MM.1S (cell line): ENCODE measurements around the gene SCP2.

Source experiments
- DNase-seq: peaks from one replicate; pipeline ENCODE4 v3.0.0-alpha.2; 2015
- H2AFZ ChIP-seq: fragments of 300-600 bp; sonication (generic); 2 replicates; pipeline ENCODE4 v1.6.0; 2016; ENCODE audit warnings: antibody characterized with exemption, low read length
- H3F3A ChIP-seq: fragments of 300-600 bp; sonication (generic); 2 replicates; pipeline ENCODE4 v1.6.1; 2016; ENCODE audit warnings: mild to moderate bottlenecking, antibody characterized with exemption, low read length, moderate library complexity, mixed read lengths; ENCODE audit not compliant: insufficient read depth
- H3K27ac ChIP-seq: fragments of 300-600 bp; sonication (generic); 2 replicates; pipeline ENCODE4 v1.5.1; 2016; ENCODE audit warnings: mild to moderate bottlenecking, low read length
- H3K27me3 ChIP-seq: fragments of 300-600 bp; sonication (generic); replicated peaks from 2 replicates; pipeline ENCODE4 v1.6.0; 2016; ENCODE audit warnings: low read length; ENCODE audit not compliant: insufficient read depth
- H3K36me3 ChIP-seq: fragments of 300-600 bp; sonication (generic); replicated peaks from 2 replicates; pipeline ENCODE4 v1.6.1; 2016; ENCODE audit warnings: mild to moderate bottlenecking, low read length, mixed read lengths; ENCODE audit not compliant: insufficient read depth
- H3K4me1 ChIP-seq: fragments of 300-600 bp; sonication (generic); 2 replicates; pipeline ENCODE4 v1.6.1; 2016; ENCODE audit warnings: low read length, mixed read lengths
- H3K4me2 ChIP-seq: fragments of 300-600 bp; sonication (generic); 2 replicates; pipeline ENCODE4 v1.6.0; 2016; ENCODE audit warnings: low read depth, low read length
- H3K4me3 ChIP-seq: fragments of 300-600 bp; sonication (generic); 2 replicates; pipeline ENCODE4 v1.5.1; 2016; ENCODE audit warnings: low read length, mixed read lengths
- H3K79me2 ChIP-seq: fragments of 300-600 bp; sonication (generic); 2 replicates; pipeline ENCODE4 v1.6.1; 2016; ENCODE audit warnings: mixed run types, low read length, mixed read lengths
- H3K9ac ChIP-seq: fragments of 300-600 bp; sonication (generic); 2 replicates; pipeline ENCODE4 v1.6.1; 2016; ENCODE audit warnings: low read length, mixed read lengths
- H3K9me2 ChIP-seq: fragments of 300-600 bp; sonication (generic); replicated peaks from 2 replicates; pipeline ENCODE4 v1.6.1; 2016; ENCODE audit warnings: mild to moderate bottlenecking, low read length, mixed read lengths; ENCODE audit not compliant: insufficient read depth
- H3K9me3 ChIP-seq: fragments of 300-600 bp; sonication (generic); replicated peaks from 2 replicates; pipeline ENCODE4 v1.6.1; 2016; ENCODE audit warnings: mild to moderate bottlenecking, low read length, mixed read lengths; ENCODE audit not compliant: insufficient read depth
- H4K20me1 ChIP-seq: fragments of 300-600 bp; sonication (generic); 2 replicates; pipeline ENCODE4 v1.6.1; 2016; ENCODE audit warnings: mild to moderate bottlenecking, low read length, moderate library complexity, mixed read lengths; ENCODE audit not compliant: insufficient read depth
- EZH2 ChIP-seq: fragments of 300-600 bp; sonication (generic); optimal IDR thresholded peaks from 2 replicates; pipeline ENCODE3; 2017; ENCODE audit warnings: low read depth, mild to moderate bottlenecking, antibody characterized with exemption, low read length, mixed read lengths
- EZH2phosphoT487 ChIP-seq: fragments of 300-600 bp; sonication (generic); IDR thresholded peaks from 2 replicates; pipeline ENCODE4 v1.6.1; 2018; ENCODE audit warnings: antibody characterized with exemption, low read length
- TF ChIP-seq, protein P1 (sequence below): fragments of 300-600 bp; sonication (generic); IDR thresholded peaks from 2 replicates; pipeline ENCODE4 v1.5.1; 2016; ENCODE audit warnings: antibody characterized with exemption, low read length, mixed read lengths

SCP2 gene

DNA sequence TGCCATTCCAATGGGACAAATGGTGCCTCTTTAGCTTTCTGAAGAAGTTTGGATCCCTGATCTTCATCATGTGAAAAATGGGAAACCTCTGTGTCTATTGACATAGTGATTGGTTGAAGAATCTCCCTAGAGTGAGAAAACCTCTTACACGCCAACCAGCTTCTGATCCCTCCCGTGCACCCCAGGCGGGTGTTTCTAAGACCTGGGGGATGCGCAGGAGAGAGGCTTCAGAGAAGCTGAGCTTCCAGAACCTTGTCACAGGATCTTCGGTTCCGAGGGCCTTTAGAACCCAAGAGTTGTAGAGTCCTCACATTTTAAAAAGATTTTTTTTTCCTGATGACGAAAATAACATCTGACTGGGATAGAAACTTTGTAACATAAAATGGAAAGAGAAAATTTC is 146.2 kb downstream of the SCP2 start:
- Histone ChIP-seq H4K20me1 (no peaks in the 10 kb centered on the region), H3K79me2 (no peaks in the 10 kb centered on the region), H3F3A (no peaks in the 10 kb centered on the region), H2AFZ (no peak overlapping the region), H3K4me2 (no peak overlapping the region), H3K9ac (no peak overlapping the region), H3K27ac (no peak overlapping the region), H3K36me3 (no peaks in the 10 kb centered on the region), H3K9me2 (no peaks in the 10 kb centered on the region), H3K9me3 (no peaks in the 10 kb centered on the region), H3K4me1 (no peaks in the 10 kb centered on the region), H3K27me3 (no peaks in the 10 kb centered on the region), H3K4me3 (no peak overlapping the region)
- TF ChIP-seq EZH2 = no peak
- no peak for TF ChIP-seq EZH2phosphoT487
- TF ChIP-seq, protein P1, sequence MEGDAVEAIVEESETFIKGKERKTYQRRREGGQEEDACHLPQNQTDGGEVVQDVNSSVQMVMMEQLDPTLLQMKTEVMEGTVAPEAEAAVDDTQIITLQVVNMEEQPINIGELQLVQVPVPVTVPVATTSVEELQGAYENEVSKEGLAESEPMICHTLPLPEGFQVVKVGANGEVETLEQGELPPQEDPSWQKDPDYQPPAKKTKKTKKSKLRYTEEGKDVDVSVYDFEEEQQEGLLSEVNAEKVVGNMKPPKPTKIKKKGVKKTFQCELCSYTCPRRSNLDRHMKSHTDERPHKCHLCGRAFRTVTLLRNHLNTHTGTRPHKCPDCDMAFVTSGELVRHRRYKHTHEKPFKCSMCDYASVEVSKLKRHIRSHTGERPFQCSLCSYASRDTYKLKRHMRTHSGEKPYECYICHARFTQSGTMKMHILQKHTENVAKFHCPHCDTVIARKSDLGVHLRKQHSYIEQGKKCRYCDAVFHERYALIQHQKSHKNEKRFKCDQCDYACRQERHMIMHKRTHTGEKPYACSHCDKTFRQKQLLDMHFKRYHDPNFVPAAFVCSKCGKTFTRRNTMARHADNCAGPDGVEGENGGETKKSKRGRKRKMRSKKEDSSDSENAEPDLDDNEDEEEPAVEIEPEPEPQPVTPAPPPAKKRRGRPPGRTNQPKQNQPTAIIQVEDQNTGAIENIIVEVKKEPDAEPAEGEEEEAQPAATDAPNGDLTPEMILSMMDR = no peak
- DNase-seq = no peak

DNA sequence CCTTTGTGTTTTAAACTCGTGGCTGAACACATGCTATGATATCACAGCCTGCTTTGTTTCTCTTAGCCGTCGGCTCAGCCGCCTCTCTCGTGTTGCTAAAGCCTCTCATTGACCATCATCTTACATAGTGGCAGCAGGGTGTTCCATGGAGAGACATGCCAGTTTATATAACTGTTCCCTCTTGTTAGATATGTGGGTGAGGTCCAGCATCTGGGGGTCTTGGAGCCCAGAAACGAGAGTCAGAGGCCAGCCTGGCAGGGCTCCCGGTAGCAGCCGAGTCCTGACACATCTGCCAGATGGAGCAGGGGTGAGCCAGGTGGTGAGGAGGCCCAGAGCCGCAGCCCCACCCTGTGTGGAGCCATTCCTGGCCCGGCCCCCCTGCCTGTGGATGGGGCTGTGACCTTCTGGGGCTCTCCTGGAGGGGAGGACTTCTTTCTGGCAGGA is 146.8 kb downstream of the SCP2 start:
- Histone ChIP-seq H2AFZ (no peak overlapping the region), H3K36me3 (no peaks in the 10 kb centered on the region), H3K27me3 (no peaks in the 10 kb centered on the region), H3K9me3 (no peaks in the 10 kb centered on the region), H4K20me1 (no peaks in the 10 kb centered on the region), H3K27ac (no peak overlapping the region), H3F3A (no peaks in the 10 kb centered on the region), H3K4me3 (no peak overlapping the region), H3K4me1 (no peaks in the 10 kb centered on the region), H3K9me2 (no peaks in the 10 kb centered on the region), H3K4me2 (no peak overlapping the region), H3K79me2 (no peaks in the 10 kb centered on the region), H3K9ac (no peak overlapping the region)
- no peak for TF ChIP-seq EZH2
- TF ChIP-seq, protein P1 = no peak
- no peak for TF ChIP-seq EZH2phosphoT487
- no peak for DNase-seq

DNA sequence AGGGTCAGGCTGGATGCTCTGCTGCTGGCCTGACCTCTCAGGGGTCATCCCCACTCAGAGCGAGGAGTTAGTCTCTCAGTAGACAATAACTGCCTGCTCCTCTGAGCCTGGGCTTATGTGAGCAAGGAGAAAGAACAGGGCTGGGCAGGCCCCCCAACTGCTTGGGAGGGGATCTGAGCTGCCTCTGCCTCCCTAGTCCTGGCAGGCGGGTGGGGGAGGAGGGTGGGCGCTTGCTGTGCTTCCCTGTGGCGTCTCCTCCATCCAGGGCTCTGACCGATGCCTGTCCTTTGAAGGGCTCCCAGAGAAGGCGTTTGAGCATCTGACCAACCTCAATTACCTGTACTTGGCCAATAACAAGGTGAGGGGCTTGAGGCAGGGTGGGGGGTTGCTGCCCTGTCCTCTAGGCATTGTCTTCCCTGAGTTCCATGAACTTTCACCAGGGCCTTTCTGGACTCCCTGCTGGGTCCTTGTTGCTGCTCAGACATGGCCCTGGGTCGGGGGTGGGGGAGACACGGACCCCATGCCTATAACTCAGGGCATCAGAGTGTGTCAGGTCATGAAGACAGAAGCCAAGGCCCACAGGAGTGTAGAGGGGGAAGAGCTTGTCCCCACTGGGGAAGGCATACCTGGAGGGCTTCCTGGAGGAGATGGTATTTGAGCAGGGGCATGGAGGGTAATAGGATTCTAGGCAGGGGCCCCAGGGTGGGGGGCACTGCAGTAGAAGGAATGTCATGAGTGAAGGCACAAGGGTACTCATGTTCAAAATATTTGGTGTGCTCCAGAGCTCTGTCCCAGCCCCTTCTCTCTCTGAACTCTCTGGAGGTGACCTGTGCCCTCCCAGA is 147.5 kb downstream of the SCP2 start:
- Histone ChIP-seq H3F3A (no peaks in the 10 kb centered on the region), H3K9me2 (no peaks in the 10 kb centered on the region), H3K4me1 (no peaks in the 10 kb centered on the region), H3K27ac (no peak overlapping the region), H3K79me2 (no peaks in the 10 kb centered on the region), H3K36me3 (no peaks in the 10 kb centered on the region), H3K4me3 (no peak overlapping the region), H3K9ac (no peak overlapping the region), H3K9me3 (no peaks in the 10 kb centered on the region), H2AFZ (no peak overlapping the region), H3K27me3 (no peaks in the 10 kb centered on the region), H4K20me1 (no peaks in the 10 kb centered on the region), H3K4me2 (no peak overlapping the region)
- no peak for TF ChIP-seq EZH2phosphoT487
- DNase-seq = no peak

DNA sequence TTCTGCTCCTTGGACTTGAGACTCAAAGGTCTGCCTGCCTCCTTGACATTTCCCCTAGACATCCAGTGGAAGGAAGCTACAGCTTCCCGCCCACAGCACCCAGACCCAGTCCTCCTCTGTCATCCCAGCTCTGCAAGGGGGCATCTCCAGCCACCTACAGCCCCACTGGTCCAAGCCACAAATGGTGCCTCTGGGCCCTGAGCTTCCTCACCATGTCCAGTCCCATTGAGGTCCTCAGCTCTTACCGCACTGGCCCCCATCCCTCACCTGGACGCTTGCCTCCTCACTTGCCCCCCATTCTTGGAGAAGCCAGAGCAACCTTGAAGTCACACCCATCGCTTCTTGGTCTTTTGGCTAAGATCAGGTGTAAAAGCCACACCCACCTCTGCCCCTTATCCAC is 148.1 kb downstream of the SCP2 start:
- no peak overlapping the region for H3K9ac ChIP-seq
- no peaks in the 10 kb centered on the region for H3K9me2 ChIP-seq
- no peak for TF ChIP-seq EZH2phosphoT487
- no peak for TF ChIP-seq EZH2
- TF ChIP-seq, protein P1 = no peak
- no peaks in the 10 kb centered on the region for H3F3A ChIP-seq
- no peak overlapping the region for H3K4me3 ChIP-seq
- H3K27ac ChIP-seq = no peak overlapping the region
- no peaks in the 10 kb centered on the region for H3K4me1 ChIP-seq
- no peaks in the 10 kb centered on the region for H3K79me2 ChIP-seq
- H3K36me3 ChIP-seq = no peaks in the 10 kb centered on the region
- H3K4me2 ChIP-seq = no peak overlapping the region
- DNase-seq = no peak
- H4K20me1 ChIP-seq = no peaks in the 10 kb centered on the region
- H2AFZ ChIP-seq = no peak overlapping the region
- H3K9me3 ChIP-seq = no peaks in the 10 kb centered on the region
- no peaks in the 10 kb centered on the region for H3K27me3 ChIP-seq
